HG02588 (cell line): ENCODE measurements around the gene CIBAR2.
A peak's percentile ranks its signal among the peaks of the same experiment; 100 is the strongest.
"Not testable (repeated sequence)": the region's sequence is repeated elsewhere in the genome, so short reads cannot be mapped to it uniquely, and the experiment has no call there.

Experiments
- ATAC-seq: cut with Tn5 transposase; IDR thresholded peaks from one replicate; pipeline ENCODE4 v1.9.1; 2021; ENCODE audit warnings: mild to moderate bottlenecking, moderate library complexity; ENCODE audit not compliant: unreplicated experiment

Gene CIBAR2

GRCh38 chr16:85128079-85128837 lies 16.0 kb upstream of the CIBAR2 start:
- ATAC-seq: no peak

DNA sequence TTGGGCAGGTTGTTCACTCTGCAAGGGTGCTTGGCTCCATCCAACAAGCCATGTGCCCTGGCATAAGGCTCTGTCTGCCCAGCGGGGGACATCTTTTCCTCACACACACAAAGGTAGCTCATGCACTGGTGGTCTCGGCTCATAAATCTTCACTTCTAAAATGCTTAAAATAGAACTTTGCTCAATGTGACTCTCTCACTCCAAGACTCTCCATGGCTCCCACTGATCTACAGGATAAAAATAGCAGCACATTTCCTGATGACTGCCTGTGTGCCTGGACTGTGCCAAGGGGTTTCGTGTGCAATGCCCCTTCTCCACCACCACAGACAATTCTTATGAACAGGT lies 15.1 kb upstream of the CIBAR2 start:
- ATAC-seq: no peak

- ATAC-seq: no peak
Observed at GRCh38 chr16:85126705-85127378, 14.6 kb upstream of the CIBAR2 start.

- ATAC-seq: no peak
Observed at GRCh38 chr16:85126394-85126704, 14.1 kb upstream of the CIBAR2 start.

DNA sequence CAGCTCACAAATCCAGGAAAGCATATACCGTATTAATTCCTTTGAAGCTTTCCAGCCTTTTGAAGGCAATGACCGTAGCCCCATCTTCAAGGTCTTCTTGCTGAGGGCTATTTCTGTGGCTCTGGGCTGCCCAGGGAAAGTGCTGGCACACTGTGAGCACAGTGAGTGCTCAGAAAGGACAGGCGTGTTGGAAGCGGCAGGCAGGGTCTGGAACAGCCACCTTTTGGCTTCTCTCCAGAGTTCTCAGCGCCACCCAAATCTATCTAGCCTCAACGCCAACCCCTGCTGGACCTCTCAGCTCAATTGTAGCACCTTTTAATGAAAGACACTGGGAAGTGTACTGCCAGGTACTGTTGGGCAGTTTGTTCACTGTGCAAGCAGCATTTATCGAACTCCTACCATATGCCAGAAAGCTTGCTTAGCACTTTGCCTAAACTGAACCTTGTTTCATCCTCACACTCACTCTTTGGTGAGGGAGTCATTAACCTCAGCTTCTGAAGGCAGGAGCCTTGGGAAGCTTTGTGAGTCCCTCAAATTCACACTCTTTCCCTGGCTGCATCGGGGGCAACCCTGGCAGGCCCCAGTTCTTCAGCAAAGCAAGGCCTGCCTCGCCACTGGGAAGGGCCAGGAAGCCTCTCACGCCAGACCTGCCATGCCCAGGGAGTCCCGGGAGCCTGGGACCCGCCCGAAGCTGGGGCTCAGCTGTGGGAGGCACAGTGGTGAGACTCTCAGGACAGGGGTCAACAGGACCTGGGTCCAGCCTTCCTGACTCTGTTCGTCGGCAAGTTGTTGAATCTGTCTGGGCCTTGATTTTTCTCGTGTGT lies 13.5 kb upstream of the CIBAR2 start:
- ATAC-seq: no peak

GRCh38 chr16:85124636-85125346 lies 12.5 kb upstream of the CIBAR2 start:
- no peak for ATAC-seq

- ATAC-seq: no peak
Observed at GRCh38 chr16:85123891-85124635, 11.8 kb upstream of the CIBAR2 start.

- ATAC-seq: not testable (repeated sequence)
Observed at GRCh38 chr16:85123441-85123840, 11.2 kb upstream of the CIBAR2 start.

- no peak for ATAC-seq
Observed at GRCh38 chr16:85120006-85120340, 7.7 kb upstream of the CIBAR2 start.

GRCh38 chr16:85117418-85117817 lies 5.1 kb upstream of the CIBAR2 start:
- ATAC-seq: no peak

DNA sequence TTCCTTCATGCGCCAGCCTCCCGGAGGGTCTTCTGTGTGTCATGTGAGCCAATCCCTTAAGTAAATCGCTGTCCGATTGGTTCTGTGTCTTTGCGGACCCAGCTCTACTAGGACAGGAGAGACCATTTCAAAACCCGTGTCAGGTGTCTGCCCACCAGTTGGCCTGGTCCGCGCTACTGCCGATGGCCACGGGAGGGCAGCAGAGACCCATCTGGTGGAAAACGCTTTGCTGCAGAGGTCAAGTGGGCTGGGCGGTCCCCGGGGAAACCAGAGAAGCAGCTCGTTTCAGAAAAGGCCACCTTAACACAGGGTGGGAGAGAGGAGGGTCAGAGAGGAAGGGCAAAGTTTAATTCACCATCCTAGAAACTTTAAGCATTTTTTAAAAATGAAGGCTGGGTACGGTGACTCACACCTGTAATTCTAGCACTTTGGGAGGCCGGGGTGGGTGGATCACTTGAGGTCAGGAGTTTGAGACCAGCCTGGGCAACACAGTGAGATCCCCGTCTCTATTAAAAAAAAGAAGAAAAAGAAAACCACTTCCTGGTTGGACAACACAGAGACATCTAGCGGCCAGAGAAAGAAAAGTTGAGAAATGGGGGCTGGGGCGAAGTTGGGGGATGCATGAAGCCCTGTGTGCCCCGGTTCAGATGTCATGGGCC lies 2.8 kb upstream of the CIBAR2 start:
- ATAC-seq: peak; percentile 62

- ATAC-seq: no peak
Observed at GRCh38 chr16:85113913-85114312, 1.6 kb upstream of the CIBAR2 start.

DNA sequence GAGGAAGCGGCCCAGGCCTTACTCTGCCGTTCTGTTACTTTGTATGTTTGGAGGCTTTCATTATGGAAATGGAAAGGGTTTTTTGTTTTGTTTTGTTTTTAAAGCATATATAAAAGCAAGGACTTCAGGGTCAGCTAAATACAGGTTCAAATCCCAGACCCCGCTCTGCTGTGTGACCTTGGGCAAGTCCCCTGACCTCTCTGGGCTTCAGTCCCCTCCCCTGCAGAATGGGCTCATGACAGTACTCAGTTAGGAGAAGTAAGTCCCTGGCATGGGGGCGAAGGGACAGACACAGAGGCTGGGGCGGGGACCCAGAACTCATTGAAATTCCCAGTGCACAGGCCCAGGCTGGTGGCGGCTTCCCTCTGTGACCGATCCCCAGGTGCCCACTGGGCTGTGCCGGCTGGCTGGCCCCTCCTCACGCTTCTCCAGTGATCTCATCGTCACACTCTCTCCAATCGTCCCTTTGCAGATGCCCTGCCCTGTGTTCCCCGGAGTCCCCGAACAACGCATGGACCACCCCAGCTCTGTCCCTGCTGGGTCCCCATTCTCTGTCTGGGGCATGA lies 979 bp upstream of the CIBAR2 start:
- ATAC-seq: no peak

- no peak for ATAC-seq
Observed at GRCh38 chr16:85111184-85111583, 1.1 kb downstream of the CIBAR2 start.

DNA sequence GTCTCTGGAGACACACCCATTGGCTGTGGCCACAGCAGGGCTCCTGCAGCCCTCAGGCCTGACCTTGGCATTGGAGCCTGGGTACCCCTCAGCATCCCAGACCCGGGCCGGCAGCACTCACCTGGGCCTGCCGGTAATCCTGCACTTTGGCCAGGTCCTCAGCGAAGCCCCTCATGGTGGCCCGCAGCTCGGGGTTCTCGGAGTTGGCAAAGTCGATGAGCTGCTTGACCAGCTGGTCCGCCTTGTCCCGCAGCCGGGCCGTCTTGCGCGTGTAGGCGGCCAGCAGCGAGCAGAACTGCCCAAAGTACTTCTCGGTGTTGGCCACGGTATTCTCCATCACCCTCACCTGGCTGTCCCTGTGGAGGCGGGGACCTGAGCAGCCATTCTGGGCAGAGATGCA lies 2.2 kb downstream of the CIBAR2 start:
- no peak for ATAC-seq

DNA sequence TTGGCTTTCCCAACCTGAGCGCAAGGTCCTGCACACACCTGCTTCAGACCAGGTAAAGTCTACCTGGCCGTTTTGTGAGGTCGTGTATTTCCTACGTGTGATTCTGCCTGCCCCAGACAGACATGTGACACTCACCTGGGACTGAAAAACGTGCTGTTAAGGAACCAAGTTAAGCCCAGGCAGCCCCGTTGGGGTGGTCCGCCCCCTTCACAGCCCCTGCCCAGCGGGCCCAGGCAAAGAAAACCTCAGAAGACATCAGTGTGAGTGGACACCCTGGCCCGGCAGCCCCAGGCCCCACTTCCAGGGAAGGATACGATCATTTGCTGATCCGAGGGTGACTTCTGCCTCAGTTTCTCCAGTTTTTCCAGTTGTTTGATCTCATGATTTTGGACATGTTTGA lies 4.7 kb downstream of the CIBAR2 start:
- ATAC-seq: no peak

- ATAC-seq: no peak
Observed at GRCh38 chr16:85107083-85107482, 5.2 kb downstream of the CIBAR2 start.

- no peak for ATAC-seq
Observed at GRCh38 chr16:85105475-85105874, 6.8 kb downstream of the CIBAR2 start.

- ATAC-seq: no peak
Observed at GRCh38 chr16:85104821-85105391, 7.4 kb downstream of the CIBAR2 start.

GRCh38 chr16:85104147-85104546 lies 8.1 kb downstream of the CIBAR2 start:
- ATAC-seq: no peak
